SK-N-SH treated with all-trans-retinoic acid at 6 μM for 48 hours (cell line): ENCODE results near the gene OCRL.

Experiments
- CREB5 ChIP-seq: fragments of 250-450 bp; sonication (Bioruptor Pico); IDR thresholded peaks from 2 replicates; pipeline ENCODE4 v1.5.1; 2020; ENCODE audit warnings: low read depth, mild to moderate bottlenecking, moderate library complexity
- ESRRG ChIP-seq: fragments of 250-450 bp; sonication (Bioruptor Pico); IDR thresholded peaks from 2 replicates; pipeline ENCODE4 v1.6.1; 2021; ENCODE audit warnings: mild to moderate bottlenecking
- OSR1 ChIP-seq: fragments of 250-450 bp; sonication (Bioruptor Pico); IDR thresholded peaks from 2 replicates; pipeline ENCODE4 v1.8.0; 2022; ENCODE audit warnings: moderate library complexity, mild to moderate bottlenecking, inconsistent platforms
- RARB ChIP-seq: fragments of 250-450 bp; sonication (Bioruptor Pico); IDR thresholded peaks from 2 replicates; pipeline ENCODE4 v1.8.0; 2021; ENCODE audit warnings: mild to moderate bottlenecking, moderate library complexity
- TOX ChIP-seq: fragments of 250-450 bp; sonication (Bioruptor Pico); IDR thresholded peaks from 2 replicates; pipeline ENCODE4 v1.8.0; 2021; ENCODE audit warnings: mild to moderate bottlenecking, moderate library complexity, borderline replicate concordance
- TSHZ2 ChIP-seq: fragments of 250-450 bp; sonication (Bioruptor Pico); IDR thresholded peaks from 2 replicates; pipeline ENCODE4 v1.5.0; 2020; ENCODE audit warnings: mild to moderate bottlenecking, moderate library complexity
- ZFP3 ChIP-seq: fragments of 250-450 bp; sonication (Bioruptor Pico); IDR thresholded peaks from 2 replicates; pipeline ENCODE4 v1.5.0; 2020; ENCODE audit warnings: mild to moderate bottlenecking, moderate library complexity
- ZFP30 ChIP-seq: fragments of 450-650 bp; formaldehyde crosslinking; IDR thresholded peaks from 2 replicates; pipeline ENCODE4 v1.5.0; 2022; ENCODE audit warnings: mild to moderate bottlenecking, moderate library complexity
- ZNF70 ChIP-seq: fragments of 450-650 bp; formaldehyde crosslinking; IDR thresholded peaks from 2 replicates; pipeline ENCODE4 v1.5.0; 2020; ENCODE audit warnings: mild to moderate bottlenecking, moderate library complexity
- TF ChIP-seq, protein P1 (sequence below): fragments of 250-450 bp; sonication (Bioruptor Pico); IDR thresholded peaks from 2 replicates; pipeline ENCODE4 v1.8.0; 2020; ENCODE audit warnings: mild to moderate bottlenecking, moderate library complexity, borderline replicate concordance
- TF ChIP-seq, protein P2 (sequence below): fragments of 250-450 bp; sonication (Bioruptor Pico); IDR thresholded peaks from 2 replicates; pipeline ENCODE4 v1.5.1; 2021; ENCODE audit warnings: mild to moderate bottlenecking, moderate library complexity

- TF ChIP-seq OSR1 (CRISPR knock-in tag) (no peak), TOX (CRISPR knock-in tag) (no peak), ESRRG (CRISPR knock-in tag) (no peak), CREB5 (no peak), ZFP3 (CRISPR knock-in tag) (no peak), ZNF70 (CRISPR knock-in tag) (no peak), RARB (no peak), ZFP30 (no peak), TSHZ2 (CRISPR knock-in tag) (no peak)
- TF ChIP-seq, protein P1, sequence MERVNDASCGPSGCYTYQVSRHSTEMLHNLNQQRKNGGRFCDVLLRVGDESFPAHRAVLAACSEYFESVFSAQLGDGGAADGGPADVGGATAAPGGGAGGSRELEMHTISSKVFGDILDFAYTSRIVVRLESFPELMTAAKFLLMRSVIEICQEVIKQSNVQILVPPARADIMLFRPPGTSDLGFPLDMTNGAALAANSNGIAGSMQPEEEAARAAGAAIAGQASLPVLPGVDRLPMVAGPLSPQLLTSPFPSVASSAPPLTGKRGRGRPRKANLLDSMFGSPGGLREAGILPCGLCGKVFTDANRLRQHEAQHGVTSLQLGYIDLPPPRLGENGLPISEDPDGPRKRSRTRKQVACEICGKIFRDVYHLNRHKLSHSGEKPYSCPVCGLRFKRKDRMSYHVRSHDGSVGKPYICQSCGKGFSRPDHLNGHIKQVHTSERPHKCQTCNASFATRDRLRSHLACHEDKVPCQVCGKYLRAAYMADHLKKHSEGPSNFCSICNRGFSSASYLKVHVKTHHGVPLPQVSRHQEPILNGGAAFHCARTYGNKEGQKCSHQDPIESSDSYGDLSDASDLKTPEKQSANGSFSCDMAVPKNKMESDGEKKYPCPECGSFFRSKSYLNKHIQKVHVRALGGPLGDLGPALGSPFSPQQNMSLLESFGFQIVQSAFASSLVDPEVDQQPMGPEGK (CRISPR knock-in tag) = no peak
- TF ChIP-seq, protein P2, sequence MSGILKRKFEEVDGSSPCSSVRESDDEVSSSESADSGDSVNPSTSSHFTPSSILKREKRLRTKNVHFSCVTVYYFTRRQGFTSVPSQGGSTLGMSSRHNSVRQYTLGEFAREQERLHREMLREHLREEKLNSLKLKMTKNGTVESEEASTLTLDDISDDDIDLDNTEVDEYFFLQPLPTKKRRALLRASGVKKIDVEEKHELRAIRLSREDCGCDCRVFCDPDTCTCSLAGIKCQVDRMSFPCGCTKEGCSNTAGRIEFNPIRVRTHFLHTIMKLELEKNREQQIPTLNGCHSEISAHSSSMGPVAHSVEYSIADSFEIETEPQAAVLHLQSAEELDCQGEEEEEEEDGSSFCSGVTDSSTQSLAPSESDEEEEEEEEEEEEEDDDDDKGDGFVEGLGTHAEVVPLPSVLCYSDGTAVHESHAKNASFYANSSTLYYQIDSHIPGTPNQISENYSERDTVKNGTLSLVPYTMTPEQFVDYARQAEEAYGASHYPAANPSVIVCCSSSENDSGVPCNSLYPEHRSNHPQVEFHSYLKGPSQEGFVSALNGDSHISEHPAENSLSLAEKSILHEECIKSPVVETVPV (CRISPR knock-in tag) = no peak
These were observed 46.4 kb downstream of the OCRL start for GRCh38 chrX:129586446-129586845.
